WTC11 (cell line): Measurements from ENCODE around the gene LMF1. TPM values are rescaled to one million over a fixed set of nuclear protein-coding genes. Genes with fewer than 3 reads are reported as not detected.
A peak's percentile ranks its signal among the peaks of the same experiment; 100 is the strongest.

Experiments used
- ATAC-seq: fragments of 200-7000 bp; cut with Tn5 transposase; 2 replicates; pipeline ENCODE4 v1.10.0; 2021; ENCODE audit warnings: mild to moderate bottlenecking, moderate library complexity
- CTCF ChIA-PET: fragments of 300-600 bp; sonication (Branson Sonifier 250); formaldehyde crosslinking; loops from one replicate; lab custom pipeline; 2021; ENCODE audit warnings: antibody characterized with exemption; lab: Charles Lee
- POLR2A ChIA-PET: fragments of 350-600 bp; sonication (Branson Sonifier 250); formaldehyde crosslinking; loops from one replicate; lab custom pipeline; 2021; ENCODE audit warnings: antibody characterized with exemption; lab: Charles Lee
- DNase-seq: peaks from one replicate; pipeline ENCODE4 v3.0.0; 2021; ENCODE audit warnings: low spot score
- H3K27ac Mint-ChIP-seq: 2 replicates; pipeline ENCODE4 v1.8.0; 2021; ENCODE audit warnings: mixed read lengths
- H3K27me3 Mint-ChIP-seq: 2 replicates; pipeline ENCODE4 v1.8.0; 2021; ENCODE audit warnings: low read depth, mild to moderate bottlenecking, moderate library complexity, mixed read lengths
- H3K36me3 Mint-ChIP-seq: 2 replicates; pipeline ENCODE4 v1.8.0; 2021; ENCODE audit warnings: mixed read lengths
- H3K4me1 Mint-ChIP-seq: 2 replicates; pipeline ENCODE4 v1.8.0; 2022; ENCODE audit warnings: mixed read lengths
- H3K4me3 Mint-ChIP-seq: 2 replicates; pipeline ENCODE4 v1.8.0; 2021; ENCODE audit warnings: mild to moderate bottlenecking, moderate library complexity, mixed read lengths
- H3K9me3 Mint-ChIP-seq: 2 replicates; pipeline ENCODE4 v1.8.0; 2021; ENCODE audit warnings: mixed read lengths
- CREM ChIP-seq: sonication (generic); formaldehyde crosslinking; IDR thresholded peaks from 2 replicates; pipeline ENCODE4 v1.8.1; 2022; ENCODE audit warnings: mild to moderate bottlenecking, missing genetic modification reagents, moderate library complexity
- E2F1 ChIP-seq: sonication (generic); formaldehyde crosslinking; IDR thresholded peaks from 2 replicates; pipeline ENCODE4 v1.8.0; 2022; ENCODE audit warnings: mild to moderate bottlenecking, missing genetic modification reagents
- E2F4 ChIP-seq: sonication (generic); formaldehyde crosslinking; IDR thresholded peaks from 2 replicates; pipeline ENCODE4 v1.8.1; 2022; ENCODE audit warnings: low read depth, mild to moderate bottlenecking, moderate library complexity, missing genetic modification reagents, borderline replicate concordance
- ELF4 ChIP-seq: sonication (generic); formaldehyde crosslinking; IDR thresholded peaks from 2 replicates; pipeline ENCODE4 v1.8.1; 2022; ENCODE audit warnings: low read depth, mild to moderate bottlenecking, moderate library complexity, missing genetic modification reagents
- ESRRA ChIP-seq: sonication (generic); formaldehyde crosslinking; IDR thresholded peaks from 2 replicates; pipeline ENCODE4 v1.8.1; 2022; ENCODE audit warnings: mild to moderate bottlenecking, missing genetic modification reagents, borderline replicate concordance
- PRDM15 ChIP-seq: sonication (generic); formaldehyde crosslinking; IDR thresholded peaks from 2 replicates; pipeline ENCODE4 v1.8.0; 2022; ENCODE audit warnings: missing genetic modification reagents
- PRRX2 ChIP-seq: fragments of 250-450 bp; sonication (Bioruptor Pico); IDR thresholded peaks from 2 replicates; pipeline ENCODE4 v1.8.0; 2021; ENCODE audit warnings: mild to moderate bottlenecking
- RELA ChIP-seq: sonication (generic); formaldehyde crosslinking; IDR thresholded peaks from 2 replicates; pipeline ENCODE4 v1.8.1; 2022; ENCODE audit warnings: missing genetic modification reagents, mild to moderate bottlenecking, borderline replicate concordance
- ZSCAN18 ChIP-seq: fragments of 250-450 bp; sonication (Bioruptor Pico); IDR thresholded peaks from 2 replicates; pipeline ENCODE4 v2.1.2; 2022; ENCODE audit warnings: mild to moderate bottlenecking, moderate library complexity
- total RNA-seq: library from RNA; stranded (reverse); gene quantifications from 3 replicates; pipeline ENCODE4 v1.2.3, GENCODE V29; 2021
- TF ChIP-seq, protein P1 (sequence below): fragments of 250-450 bp; sonication (Bioruptor Pico); IDR thresholded peaks from 2 replicates; pipeline ENCODE4 v1.9.0; 2021; ENCODE audit warnings: mild to moderate bottlenecking, borderline replicate concordance
- TF ChIP-seq, protein P2 (sequence below): fragments of 250-450 bp; sonication (Bioruptor Pico); IDR thresholded peaks from 2 replicates; pipeline ENCODE4 v1.9.0; 2021; ENCODE audit warnings: moderate library complexity, mild to moderate bottlenecking, inconsistent platforms, borderline replicate concordance
- TF ChIP-seq, protein P3 (sequence below): fragments of 250-450 bp; sonication (Bioruptor Pico); IDR thresholded peaks from 2 replicates; pipeline ENCODE4 v1.9.0; 2021; ENCODE audit warnings: mild to moderate bottlenecking

The LMF1 gene
- total RNA-seq, 1 experiment from 2014 or later, result 10.5 TPM

- no peak overlapping the region for H3K4me3 Mint-ChIP-seq
- TF ChIP-seq, protein P1, sequence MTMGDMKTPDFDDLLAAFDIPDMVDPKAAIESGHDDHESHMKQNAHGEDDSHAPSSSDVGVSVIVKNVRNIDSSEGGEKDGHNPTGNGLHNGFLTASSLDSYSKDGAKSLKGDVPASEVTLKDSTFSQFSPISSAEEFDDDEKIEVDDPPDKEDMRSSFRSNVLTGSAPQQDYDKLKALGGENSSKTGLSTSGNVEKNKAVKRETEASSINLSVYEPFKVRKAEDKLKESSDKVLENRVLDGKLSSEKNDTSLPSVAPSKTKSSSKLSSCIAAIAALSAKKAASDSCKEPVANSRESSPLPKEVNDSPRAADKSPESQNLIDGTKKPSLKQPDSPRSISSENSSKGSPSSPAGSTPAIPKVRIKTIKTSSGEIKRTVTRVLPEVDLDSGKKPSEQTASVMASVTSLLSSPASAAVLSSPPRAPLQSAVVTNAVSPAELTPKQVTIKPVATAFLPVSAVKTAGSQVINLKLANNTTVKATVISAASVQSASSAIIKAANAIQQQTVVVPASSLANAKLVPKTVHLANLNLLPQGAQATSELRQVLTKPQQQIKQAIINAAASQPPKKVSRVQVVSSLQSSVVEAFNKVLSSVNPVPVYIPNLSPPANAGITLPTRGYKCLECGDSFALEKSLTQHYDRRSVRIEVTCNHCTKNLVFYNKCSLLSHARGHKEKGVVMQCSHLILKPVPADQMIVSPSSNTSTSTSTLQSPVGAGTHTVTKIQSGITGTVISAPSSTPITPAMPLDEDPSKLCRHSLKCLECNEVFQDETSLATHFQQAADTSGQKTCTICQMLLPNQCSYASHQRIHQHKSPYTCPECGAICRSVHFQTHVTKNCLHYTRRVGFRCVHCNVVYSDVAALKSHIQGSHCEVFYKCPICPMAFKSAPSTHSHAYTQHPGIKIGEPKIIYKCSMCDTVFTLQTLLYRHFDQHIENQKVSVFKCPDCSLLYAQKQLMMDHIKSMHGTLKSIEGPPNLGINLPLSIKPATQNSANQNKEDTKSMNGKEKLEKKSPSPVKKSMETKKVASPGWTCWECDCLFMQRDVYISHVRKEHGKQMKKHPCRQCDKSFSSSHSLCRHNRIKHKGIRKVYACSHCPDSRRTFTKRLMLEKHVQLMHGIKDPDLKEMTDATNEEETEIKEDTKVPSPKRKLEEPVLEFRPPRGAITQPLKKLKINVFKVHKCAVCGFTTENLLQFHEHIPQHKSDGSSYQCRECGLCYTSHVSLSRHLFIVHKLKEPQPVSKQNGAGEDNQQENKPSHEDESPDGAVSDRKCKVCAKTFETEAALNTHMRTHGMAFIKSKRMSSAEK (CRISPR knock-in tag), result no peak
- TF ChIP-seq E2F1 (CRISPR knock-in tag) (no peak), ZSCAN18 (CRISPR knock-in tag) (no peak)
- peaks cover 3% of the 10 kb centered on the region for H3K9me3 Mint-ChIP-seq
- H3K27ac Mint-ChIP-seq, result no peak overlapping the region
- ATAC-seq, result no peak
- ChIA-PET CTCF (interaction anchor here (1.0 to 4.3 kb wide), 5 partner anchors 16 to 242 kb away, joined by 3 to 33 read pairs (median 3); no protein-coding TSS in a partner anchor), POLR2A (no interaction called here)
- DNase-seq, result no peak
- no peaks in the 10 kb centered on the region for H3K36me3 Mint-ChIP-seq
- peaks cover 10% of the 10 kb centered on the region for H3K27me3 Mint-ChIP-seq
- peaks cover 4% of the 10 kb centered on the region for H3K4me1 Mint-ChIP-seq
Observed at GRCh38 chr16:814974-815373, 155.8 kb downstream of the LMF1 start.

- Mint-ChIP-seq H3K27me3 (peaks cover 10% of the 10 kb centered on the region), H3K27ac (no peak overlapping the region), H3K9me3 (peaks cover 3% of the 10 kb centered on the region), H3K4me3 (peak overlapping the region; percentile 54), H3K36me3 (no peaks in the 10 kb centered on the region), H3K4me1 (peaks cover 4% of the 10 kb centered on the region)
- ChIA-PET CTCF (interaction anchor here (1.1 to 4.3 kb wide), 4 partner anchors 64 to 243 kb away, joined by 3 to 33 read pairs (median 6); no protein-coding TSS in a partner anchor), POLR2A (no interaction called here)
- TF ChIP-seq ESRRA (no peak), E2F4 (CRISPR knock-in tag) (no peak), ELF4 (no peak), CREM (CRISPR knock-in tag) (no peak), PRRX2 (no peak), RELA (no peak), PRDM15 (CRISPR knock-in tag) (no peak)
- TF ChIP-seq, protein P2, sequence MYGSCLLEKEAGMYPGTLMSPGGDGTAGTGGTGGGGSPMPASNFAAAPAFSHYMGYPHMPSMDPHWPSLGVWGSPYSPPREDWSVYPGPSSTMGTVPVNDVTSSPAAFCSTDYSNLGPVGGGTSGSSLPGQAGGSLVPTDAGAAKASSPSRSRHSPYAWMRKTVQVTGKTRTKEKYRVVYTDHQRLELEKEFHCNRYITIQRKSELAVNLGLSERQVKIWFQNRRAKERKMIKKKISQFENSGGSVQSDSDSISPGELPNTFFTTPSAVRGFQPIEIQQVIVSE, result no peak
- TF ChIP-seq, protein P3, sequence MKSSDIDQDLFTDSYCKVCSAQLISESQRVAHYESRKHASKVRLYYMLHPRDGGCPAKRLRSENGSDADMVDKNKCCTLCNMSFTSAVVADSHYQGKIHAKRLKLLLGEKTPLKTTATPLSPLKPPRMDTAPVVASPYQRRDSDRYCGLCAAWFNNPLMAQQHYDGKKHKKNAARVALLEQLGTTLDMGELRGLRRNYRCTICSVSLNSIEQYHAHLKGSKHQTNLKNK, result no peak
- DNase-seq (no peak), ATAC-seq (no peak)
Observed at GRCh38 chr16:813916-814412, 156.8 kb downstream of the LMF1 start.
